K562 (cell line): ENCODE data around the gene RNF40. TPM values are rescaled to one million over a fixed set of nuclear protein-coding genes. Genes with fewer than 3 reads are reported as not detected.

Source experiments
- E2F8 ChIP-seq: fragments of 450-650 bp; IDR thresholded peaks from 2 replicates; pipeline ENCODE4 v1.7.1; 2018; ENCODE audit warnings: mild to moderate bottlenecking, low read depth; ENCODE audit not compliant: partially characterized antibody
- HBP1 ChIP-seq: fragments of 450-650 bp; formaldehyde crosslinking; IDR thresholded peaks from 2 replicates; pipeline ENCODE4 v1.4.0; 2022; ENCODE audit warnings: missing genetic modification characterization
- HDAC3 ChIP-seq: fragments of 450-650 bp; IDR thresholded peaks from 2 replicates; pipeline ENCODE4 v1.6.1; 2018; ENCODE audit warnings: borderline replicate concordance, mild to moderate bottlenecking, moderate library complexity; ENCODE audit not compliant: partially characterized antibody
- HDAC6 ChIP-seq: IDR thresholded peaks from 2 replicates; pipeline ENCODE4 v1.6.1; 2012; ENCODE audit warnings: low read depth, mild to moderate bottlenecking, control low read depth, inconsistent platforms, low read length, moderate library complexity
- L3MBTL2 ChIP-seq: fragments of 450-650 bp; IDR thresholded peaks from 2 replicates; pipeline ENCODE4 v1.6.1; 2016; ENCODE audit warnings: mild to moderate bottlenecking, moderate library complexity
- MAX ChIP-seq: sonication (generic); formaldehyde crosslinking; IDR thresholded peaks from 2 replicates; pipeline ENCODE4 v1.9.0; 2022; ENCODE audit warnings: mild to moderate bottlenecking, missing genetic modification reagents
- NKRF ChIP-seq: fragments of 450-650 bp; IDR thresholded peaks from 2 replicates; pipeline ENCODE4 v1.6.1; 2016; ENCODE audit warnings: borderline replicate concordance
- THAP12 ChIP-seq: fragments of 250-450 bp; sonication (Bioruptor Pico); IDR thresholded peaks from 2 replicates; pipeline ENCODE4 v1.9.0; 2021; ENCODE audit warnings: mild to moderate bottlenecking, inconsistent platforms
- ZNF217 ChIP-seq: sonication (generic); formaldehyde crosslinking; IDR thresholded peaks from 2 replicates; pipeline ENCODE4 v1.8.0; 2022; ENCODE audit warnings: mild to moderate bottlenecking, missing genetic modification reagents
- ZNF316 ChIP-seq: fragments of 450-650 bp; IDR thresholded peaks from 2 replicates; pipeline ENCODE4 v1.6.1; 2016
- ZNF449 ChIP-seq: fragments of 250-450 bp; sonication (Bioruptor Pico); IDR thresholded peaks from 2 replicates; pipeline ENCODE4 v1.8.0; 2022; ENCODE audit warnings: moderate library complexity, mild to moderate bottlenecking, inconsistent platforms
- ZNF511 ChIP-seq: sonication (generic); formaldehyde crosslinking; IDR thresholded peaks from 2 replicates; pipeline ENCODE4 v1.8.0; 2022; ENCODE audit warnings: mild to moderate bottlenecking, missing genetic modification reagents
- ZNF589 ChIP-seq: fragments of 200-800 bp; sonication (Bioruptor generic); IDR thresholded peaks from 2 replicates; pipeline ENCODE4 v1.6.1; 2016; ENCODE audit warnings: low read depth, missing genetic modification characterization, missing compliant biosample characterization
- polyA plus RNA-seq, 8 experiments: library from polyadenylated mRNA; depleted of rRNA in 4 of 8; stranded (reverse) in 5 of 8; unstranded in 3 of 8; fragments of >200 nt; fragmentation: Nextera tagmentation in 2 of 8; fragmentation: Illumina TruSeq in 1 of 8; extraction: Ambion mirVana in 2 of 8; extraction: Trizol in 1 of 8; gene quantifications; 2 replicates each; pipeline versions ENCODE4 v1.2.1 to v1.2.3, GENCODE V29; 2011 to 2014; ENCODE audit warnings: inconsistent platforms in 1 of 8, missing spikeins in 1 of 8
- total RNA-seq, 7 experiments: library from RNA; depleted of rRNA in 6 of 7; stranded (reverse); fragments of >200 nt in 6 of 7; fragmentation: Illumina TruSeq in 2 of 7; extraction: Trizol in 2 of 7; gene quantifications; 2 replicates each; pipeline versions ENCODE4 v1.2.1 to v1.2.3, GENCODE V29; 2011 to 2021; ENCODE audit warnings: low replicate concordance in 1 of 7

RNF40 gene
- total and polyA plus RNA-seq, 9 of the 15 experiments (the other 6 are each of a cell fraction or from before 2014, with no cell fraction given): 6.2 to 129 (median 81.5) TPM

- TF ChIP-seq MAX (CRISPR knock-in tag): peak; percentile 40
- TF ChIP-seq E2F8: peak; percentile 78
- TF ChIP-seq THAP12 (CRISPR knock-in tag): no peak
- no peak for TF ChIP-seq HBP1 (CRISPR knock-in tag)
- TF ChIP-seq HDAC3: no peak
- peak; percentile 68; the same call in 1 of the 2 replicates for TF ChIP-seq ZNF511 (CRISPR knock-in tag)
- TF ChIP-seq HDAC6: no peak
- TF ChIP-seq L3MBTL2: no peak
- no peak for TF ChIP-seq ZNF316
- TF ChIP-seq ZNF589: no peak
- peak; percentile 99 for TF ChIP-seq NKRF
- no peak for TF ChIP-seq ZNF217 (CRISPR knock-in tag)
- TF ChIP-seq ZNF449: no peak
These were observed at the start of gene RNF40, which contains the start of gene CFAP119 (continued) for GRCh38 chr16:30761928-30762902.
